Nephron progenitor cell (in vitro differentiated cells): ENCODE measurements around the gene GPR183.

Experiments
- DNase-seq: peaks from one replicate; pipeline ENCODE4 v3.0.0; 2021
- H3K27ac Mint-ChIP-seq: 2 replicates; pipeline ENCODE4 v1.8.0; 2021; ENCODE audit warnings: mild to moderate bottlenecking, moderate library complexity, mixed read lengths
- H3K27me3 Mint-ChIP-seq: 2 replicates; pipeline ENCODE4 v1.8.0; 2021; ENCODE audit warnings: mild to moderate bottlenecking, low read depth, mixed read lengths; ENCODE audit not compliant: poor library complexity
- H3K36me3 Mint-ChIP-seq: 2 replicates; pipeline ENCODE4 v1.8.0; 2021; ENCODE audit warnings: low read depth, mixed read lengths
- H3K4me1 Mint-ChIP-seq: 2 replicates; pipeline ENCODE4 v1.8.0; 2021; ENCODE audit warnings: mixed read lengths
- H3K4me3 Mint-ChIP-seq: 2 replicates; pipeline ENCODE4 v1.8.0; 2021; ENCODE audit warnings: mild to moderate bottlenecking, moderate library complexity, mixed read lengths
- H3K9me3 Mint-ChIP-seq: 2 replicates; pipeline ENCODE4 v1.8.0; 2021; ENCODE audit warnings: mild to moderate bottlenecking, moderate library complexity, mixed read lengths
- CTCF ChIP-seq: fragments of 200-600 bp; sonication (generic); IDR thresholded peaks from 2 replicates; pipeline ENCODE4 v1.5.0; 2021; ENCODE audit warnings: antibody characterized with exemption

The GPR183 gene

GRCh38 chr13:99353836-99354235, 46.6 kb upstream of the GPR183 start:
- peaks cover 89% of the 10 kb centered on the region for H3K4me1 Mint-ChIP-seq
- H3K9me3 Mint-ChIP-seq, result no peaks in the 10 kb centered on the region
- H3K36me3 Mint-ChIP-seq, result peaks cover 50% of the 10 kb centered on the region
- no peak overlapping the region for H3K4me3 Mint-ChIP-seq
- no peaks in the 10 kb centered on the region for H3K27me3 Mint-ChIP-seq
- H3K27ac Mint-ChIP-seq, result no peak overlapping the region
- TF ChIP-seq CTCF, result no peak
- DNase-seq, result no peak

GRCh38 chr13:99353246-99353600, 46.0 kb upstream of the GPR183 start:
- Mint-ChIP-seq H3K36me3 (peaks cover 51% of the 10 kb centered on the region), H3K4me1 (peaks cover 91% of the 10 kb centered on the region), H3K27ac (no peak overlapping the region), H3K4me3 (no peak overlapping the region), H3K9me3 (no peaks in the 10 kb centered on the region), H3K27me3 (no peaks in the 10 kb centered on the region)
- TF ChIP-seq CTCF, result no peak
- no peak for DNase-seq

GRCh38 chr13:99352351-99353245, 45.4 kb upstream of the GPR183 start:
- H3K27me3 Mint-ChIP-seq, result no peaks in the 10 kb centered on the region
- H3K9me3 Mint-ChIP-seq, result no peaks in the 10 kb centered on the region
- TF ChIP-seq CTCF, result no peak
- H3K4me1 Mint-ChIP-seq, result peaks cover 92% of the 10 kb centered on the region
- H3K4me3 Mint-ChIP-seq, result no peak overlapping the region
- no peak for DNase-seq
- H3K27ac Mint-ChIP-seq, result peak overlapping the region; percentile 84
- peaks cover 51% of the 10 kb centered on the region for H3K36me3 Mint-ChIP-seq

GRCh38 chr13:99351772-99352171, 44.6 kb upstream of the GPR183 start:
- no peak for TF ChIP-seq CTCF
- no peak for DNase-seq
- Mint-ChIP-seq H3K27ac (no peak overlapping the region), H3K36me3 (peaks cover 53% of the 10 kb centered on the region), H3K4me3 (no peak overlapping the region), H3K27me3 (no peaks in the 10 kb centered on the region), H3K9me3 (no peaks in the 10 kb centered on the region), H3K4me1 (peaks cover 92% of the 10 kb centered on the region)

- H3K36me3 Mint-ChIP-seq, result peaks cover 58% of the 10 kb centered on the region
Measured at GRCh38 chr13:99350191-99350590, 43.0 kb upstream of the GPR183 start.

More at GRCh38 chr13:99350191-99350590, 43.0 kb upstream of the GPR183 start:
- Mint-ChIP-seq H3K27me3 (peaks cover 6% of the 10 kb centered on the region), H3K4me1 (peaks cover 87% of the 10 kb centered on the region), H3K27ac (peak overlapping the region; percentile 23), H3K9me3 (no peaks in the 10 kb centered on the region), H3K4me3 (no peak overlapping the region)
- no peak for DNase-seq
- TF ChIP-seq CTCF, result no peak
